GM12801 (cell line): Measurements from ENCODE around the gene EIF2D.

Source experiments
- CTCF ChIP-seq: IDR thresholded peaks from one replicate; pipeline ENCODE4 v1.5.1; 2011; ENCODE audit warnings: control low read depth; ENCODE audit not compliant: insufficient read length; ENCODE audit errors: extremely low read depth

The EIF2D gene

GRCh38 chr1:206655471-206655882 lies 43.2 kb upstream of the EIF2D start:
- TF ChIP-seq CTCF: no peak

- TF ChIP-seq CTCF: no peak
These were observed 42.6 kb upstream of the EIF2D start for GRCh38 chr1:206654828-206655227.

- no peak for TF ChIP-seq CTCF
These were observed 41.6 kb upstream of the EIF2D start for GRCh38 chr1:206653715-206654459.

- no peak for TF ChIP-seq CTCF
These were observed 40.0 kb upstream of the EIF2D start for GRCh38 chr1:206651958-206652890.

GRCh38 chr1:206651014-206651413 lies 38.7 kb upstream of the EIF2D start:
- no peak for TF ChIP-seq CTCF

- TF ChIP-seq CTCF: no peak
These were observed 37.1 kb upstream of the EIF2D start for GRCh38 chr1:206649261-206649921.

GRCh38 chr1:206647224-206647623 lies 35.0 kb upstream of the EIF2D start:
- TF ChIP-seq CTCF: no peak
